ENCODE measurements around the gene UGT1A8.

UGT1A8 gene

DNA sequence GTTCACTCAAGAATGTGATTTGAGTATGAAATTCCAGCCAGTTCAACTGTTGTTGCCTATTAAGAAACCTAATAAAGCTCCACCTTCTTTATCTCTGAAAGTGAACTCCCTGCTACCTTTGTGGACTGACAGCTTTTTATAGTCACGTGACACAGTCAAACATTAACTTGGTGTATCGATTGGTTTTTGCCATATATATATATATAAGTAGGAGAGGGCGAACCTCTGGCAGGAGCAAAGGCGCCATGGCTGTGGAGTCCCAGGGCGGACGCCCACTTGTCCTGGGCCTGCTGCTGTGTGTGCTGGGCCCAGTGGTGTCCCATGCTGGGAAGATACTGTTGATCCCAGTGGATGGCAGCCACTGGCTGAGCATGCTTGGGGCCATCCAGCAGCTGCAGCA lies 142.6 kb downstream of the UGT1A8 start, which contains the start of gene UGT1A1:
Gene UGT1A1, plus strand, starts transcription at position 228 of the 400 bp plus-strand sequence. Its CDS starts 18 bp downstream, at position 246.
- in situ Hi-C loops (cut with MboI; ENCODE audit: low sequenced_read_pairs) = no loop called here

DNA sequence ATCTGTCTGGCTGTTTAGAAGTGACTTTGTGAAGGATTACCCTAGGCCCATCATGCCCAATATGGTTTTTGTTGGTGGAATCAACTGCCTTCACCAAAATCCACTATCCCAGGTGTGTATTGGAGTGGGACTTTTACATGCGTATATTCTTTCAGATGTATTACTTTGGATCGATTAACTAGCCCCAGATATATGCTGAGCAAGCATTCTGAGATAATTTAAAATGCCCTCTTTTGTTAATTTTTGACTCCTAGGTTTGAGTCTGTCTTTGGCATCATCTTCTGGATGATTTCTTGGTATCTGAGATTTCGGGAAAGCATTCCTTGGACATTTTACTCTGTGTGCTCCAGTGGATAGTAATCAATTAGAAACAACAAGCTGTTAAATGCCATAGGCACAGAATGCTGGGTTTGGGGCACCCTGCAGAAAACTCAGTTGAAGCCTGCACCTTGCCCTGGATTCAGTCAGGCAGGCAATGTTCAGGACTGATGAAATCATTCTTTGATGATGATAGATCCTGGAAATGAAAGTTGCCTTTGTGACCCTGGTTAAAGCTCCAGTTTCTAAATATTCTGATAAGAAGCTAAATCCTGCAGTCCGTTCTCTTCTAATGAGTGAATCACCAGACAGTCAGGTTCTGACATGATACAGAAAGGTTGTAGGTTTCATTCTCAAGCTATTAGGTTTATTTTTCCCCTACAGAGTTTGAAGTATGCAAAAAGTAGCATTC lies 143.8 kb downstream of the UGT1A8 start:
- in situ Hi-C loops (cut with MboI; ENCODE audit: low sequenced_read_pairs) = no loop called here

DNA sequence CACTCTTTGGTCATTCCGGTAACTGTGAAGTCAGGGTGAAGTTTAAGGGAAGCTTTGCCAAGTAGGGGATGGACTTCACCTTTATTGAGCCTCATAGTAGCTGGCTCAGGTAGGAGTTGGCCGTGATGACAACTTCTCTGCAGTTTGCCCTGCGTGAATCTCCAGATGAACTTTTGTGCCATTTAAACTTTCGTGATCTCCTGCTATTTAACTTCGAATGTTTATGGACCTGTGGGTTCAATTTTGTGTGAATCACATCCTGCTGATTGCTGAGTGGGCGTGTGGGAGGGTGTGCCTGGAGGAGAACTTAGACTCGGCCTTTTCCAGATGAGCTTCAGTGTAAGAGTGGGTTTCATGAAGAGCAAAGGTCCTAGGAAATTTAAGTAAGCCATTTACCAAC lies 146.8 kb downstream of the UGT1A8 start:
- in situ Hi-C loops (cut with MboI; ENCODE audit: low sequenced_read_pairs) = no loop called here

DNA sequence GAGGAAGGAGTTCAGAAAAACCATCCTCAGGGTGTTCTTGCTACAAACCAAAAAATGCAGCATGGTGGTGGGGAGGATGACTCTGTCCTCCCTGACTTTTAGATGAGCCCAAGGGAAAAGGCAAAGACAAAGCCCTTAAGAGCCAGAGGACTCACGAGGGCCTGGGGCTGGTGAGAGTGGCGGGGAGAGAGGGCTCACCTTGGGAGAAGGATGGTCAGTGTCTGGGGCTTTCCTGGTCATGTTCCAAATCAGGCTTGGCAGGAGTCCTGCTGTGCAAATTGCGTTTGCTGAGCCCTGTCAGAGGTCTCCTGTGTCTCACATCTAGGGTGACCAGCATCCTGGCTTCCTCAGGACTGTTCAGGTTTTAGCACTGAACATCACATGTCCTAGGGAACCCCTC lies 147.3 kb downstream of the UGT1A8 start:
- in situ Hi-C loops (cut with MboI; ENCODE audit: low sequenced_read_pairs) = no loop called here

DNA sequence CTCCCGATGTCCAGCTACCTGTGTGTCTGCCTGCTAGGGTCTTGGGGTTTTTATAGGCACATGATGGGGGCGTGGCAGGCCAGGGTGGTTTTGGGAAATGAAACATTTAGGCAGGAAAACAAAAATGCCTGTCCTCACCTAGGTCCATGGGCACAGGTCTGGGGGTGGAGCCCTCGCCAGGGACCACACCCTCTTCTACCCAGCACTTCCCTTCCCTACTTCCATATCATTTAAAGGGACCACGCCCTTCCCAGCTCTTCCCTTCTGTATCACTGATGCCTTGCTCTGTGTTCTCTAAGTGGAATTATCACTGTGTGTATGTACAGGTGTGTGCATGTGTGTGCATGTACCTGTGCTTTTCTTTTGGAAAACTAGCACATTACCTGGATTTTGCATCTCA lies 149.0 kb downstream of the UGT1A8 start:
- in situ Hi-C loops (cut with MboI; ENCODE audit: low sequenced_read_pairs) = no loop called here

DNA sequence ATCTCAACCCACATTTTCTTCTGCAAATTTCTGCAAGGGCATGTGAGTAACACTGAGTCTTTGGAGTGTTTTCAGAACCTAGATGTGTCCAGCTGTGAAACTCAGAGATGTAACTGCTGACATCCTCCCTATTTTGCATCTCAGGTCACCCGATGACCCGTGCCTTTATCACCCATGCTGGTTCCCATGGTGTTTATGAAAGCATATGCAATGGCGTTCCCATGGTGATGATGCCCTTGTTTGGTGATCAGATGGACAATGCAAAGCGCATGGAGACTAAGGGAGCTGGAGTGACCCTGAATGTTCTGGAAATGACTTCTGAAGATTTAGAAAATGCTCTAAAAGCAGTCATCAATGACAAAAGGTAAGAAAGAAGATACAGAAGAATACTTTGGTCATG lies 150.6 kb downstream of the UGT1A8 start:
- in situ Hi-C loops (cut with MboI; ENCODE audit: low sequenced_read_pairs) = no loop called here

DNA sequence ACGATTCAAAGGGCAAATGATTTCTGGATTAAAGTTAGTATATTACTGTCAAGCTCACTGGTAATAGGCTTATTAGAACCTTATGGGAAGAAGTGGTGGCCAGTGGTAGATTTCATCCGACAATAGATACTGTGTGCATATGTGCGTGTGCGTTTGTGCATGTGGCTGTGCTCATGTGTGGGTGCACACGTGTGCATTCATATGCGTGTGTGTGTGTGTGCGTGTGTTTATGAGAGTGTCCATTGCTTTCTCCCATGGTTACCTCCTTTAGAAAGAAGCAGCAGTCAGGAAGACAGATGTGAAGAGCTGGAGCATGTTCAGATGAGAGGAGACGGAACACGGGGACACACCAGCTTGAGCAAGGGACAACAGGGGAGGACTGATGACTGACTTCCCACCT lies 151.8 kb downstream of the UGT1A8 start:
- in situ Hi-C loops (cut with MboI; ENCODE audit: low sequenced_read_pairs) = no loop called here

DNA sequence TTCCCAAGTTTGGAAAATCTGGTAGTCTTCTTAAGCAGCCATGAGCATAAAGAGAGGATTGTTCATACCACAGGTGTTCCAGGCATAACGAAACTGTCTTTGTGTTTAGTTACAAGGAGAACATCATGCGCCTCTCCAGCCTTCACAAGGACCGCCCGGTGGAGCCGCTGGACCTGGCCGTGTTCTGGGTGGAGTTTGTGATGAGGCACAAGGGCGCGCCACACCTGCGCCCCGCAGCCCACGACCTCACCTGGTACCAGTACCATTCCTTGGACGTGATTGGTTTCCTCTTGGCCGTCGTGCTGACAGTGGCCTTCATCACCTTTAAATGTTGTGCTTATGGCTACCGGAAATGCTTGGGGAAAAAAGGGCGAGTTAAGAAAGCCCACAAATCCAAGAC lies 154.7 kb downstream of the UGT1A8 start:
- in situ Hi-C loops (cut with MboI; ENCODE audit: low sequenced_read_pairs) = no loop called here

DNA sequence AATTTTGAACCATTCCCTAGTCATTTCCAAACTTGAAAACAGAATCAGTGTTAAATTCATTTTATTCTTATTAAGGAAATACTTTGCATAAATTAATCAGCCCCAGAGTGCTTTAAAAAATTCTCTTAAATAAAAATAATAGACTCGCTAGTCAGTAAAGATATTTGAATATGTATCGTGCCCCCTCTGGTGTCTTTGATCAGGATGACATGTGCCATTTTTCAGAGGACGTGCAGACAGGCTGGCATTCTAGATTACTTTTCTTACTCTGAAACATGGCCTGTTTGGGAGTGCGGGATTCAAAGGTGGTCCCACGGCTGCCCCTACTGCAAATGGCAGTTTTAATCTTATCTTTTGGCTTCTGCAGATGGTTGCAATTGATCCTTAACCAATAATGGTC lies 155.2 kb downstream of the UGT1A8 start:
- in situ Hi-C loops (cut with MboI; ENCODE audit: low sequenced_read_pairs) = no loop called here

DNA sequence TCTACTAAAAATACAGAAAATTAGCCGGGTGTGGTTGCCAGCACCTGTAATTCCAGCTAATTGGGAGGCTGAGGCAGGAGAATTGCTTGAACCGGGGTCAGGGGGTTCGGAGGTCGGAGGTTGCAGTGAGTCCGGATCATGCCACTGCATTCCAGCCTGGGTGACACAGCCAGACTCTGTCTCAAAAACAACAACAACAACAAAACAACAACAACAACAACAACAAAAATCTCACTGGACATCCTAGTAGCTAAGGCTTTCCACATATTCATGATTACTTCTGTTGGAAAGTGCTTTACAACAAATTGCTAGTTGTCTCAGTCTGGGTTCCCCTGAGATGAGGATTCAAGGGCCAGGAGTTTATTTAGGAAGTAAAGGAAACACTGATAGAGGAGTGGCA lies 156.4 kb downstream of the UGT1A8 start:
- in situ Hi-C loops (cut with MboI; ENCODE audit: low sequenced_read_pairs) = no loop called here

DNA sequence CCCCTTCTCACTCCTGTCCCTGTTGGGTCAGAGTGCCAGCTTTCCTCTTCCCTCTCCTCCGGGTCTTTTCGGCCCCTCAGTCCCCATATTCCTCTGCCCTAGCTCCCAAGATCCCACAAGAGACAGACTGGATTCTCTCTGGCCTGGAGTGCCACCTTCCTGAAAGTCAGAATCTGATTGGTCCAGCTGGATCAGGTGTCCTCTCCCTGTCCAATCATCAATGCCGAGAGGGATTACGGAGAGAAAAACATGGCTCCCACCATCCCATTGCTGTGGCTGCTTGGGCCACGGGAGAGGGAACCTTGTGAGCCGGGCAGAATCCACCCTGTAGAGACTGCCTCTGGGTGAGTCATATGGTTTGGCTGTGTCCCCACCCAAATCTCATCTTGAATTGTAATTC lies 158.0 kb downstream of the UGT1A8 start:
- in situ Hi-C loops (cut with MboI; ENCODE audit: low sequenced_read_pairs) = no loop called here

DNA sequence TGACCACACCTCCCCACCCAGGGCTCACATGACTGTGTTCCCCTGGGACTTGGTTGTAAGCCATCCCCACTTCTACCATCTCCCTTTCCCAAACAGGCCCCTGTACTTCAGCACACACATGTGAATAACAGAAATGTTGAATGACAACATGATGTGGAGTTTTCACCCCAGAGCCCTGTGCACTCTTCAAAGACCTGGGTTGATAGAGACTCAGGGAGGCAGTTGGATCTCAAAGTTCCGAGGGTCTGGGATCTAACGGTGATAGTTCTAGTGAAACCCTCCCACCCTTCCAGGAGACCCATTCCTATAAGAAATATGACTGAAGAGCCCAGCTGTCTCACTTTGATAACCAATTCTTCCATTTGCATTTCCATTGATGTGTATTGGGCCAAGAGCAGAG lies 160.6 kb downstream of the UGT1A8 start, which contains the start of gene MROH2A:
Gene MROH2A, plus strand, starts transcription at position 301 of the 400 bp plus-strand sequence. CDS start 1,029 bp downstream, outside the sequence.
- in situ Hi-C loops (cut with MboI; ENCODE audit: low sequenced_read_pairs) = no loop called here

DNA sequence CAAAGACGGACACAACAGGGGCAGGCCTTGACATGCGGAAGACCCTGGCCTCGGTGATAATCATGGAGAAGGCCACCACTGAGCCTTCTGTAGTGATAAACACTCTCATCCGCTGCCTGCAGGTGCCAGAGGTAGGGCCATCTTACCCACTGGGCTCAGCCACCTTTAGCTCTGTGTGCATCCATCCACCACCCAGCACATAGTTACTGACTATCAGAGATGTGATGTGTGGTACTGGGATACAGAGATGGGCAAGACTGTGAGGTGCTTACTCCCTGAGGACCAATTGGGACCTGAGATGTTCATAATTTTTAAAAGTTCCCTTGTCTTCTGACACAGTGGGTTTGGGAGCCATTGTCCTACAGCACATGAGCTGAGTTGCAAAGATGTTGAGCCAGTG lies 162.3 kb downstream of the UGT1A8 start:
- in situ Hi-C loops (cut with MboI; ENCODE audit: low sequenced_read_pairs) = no loop called here

DNA sequence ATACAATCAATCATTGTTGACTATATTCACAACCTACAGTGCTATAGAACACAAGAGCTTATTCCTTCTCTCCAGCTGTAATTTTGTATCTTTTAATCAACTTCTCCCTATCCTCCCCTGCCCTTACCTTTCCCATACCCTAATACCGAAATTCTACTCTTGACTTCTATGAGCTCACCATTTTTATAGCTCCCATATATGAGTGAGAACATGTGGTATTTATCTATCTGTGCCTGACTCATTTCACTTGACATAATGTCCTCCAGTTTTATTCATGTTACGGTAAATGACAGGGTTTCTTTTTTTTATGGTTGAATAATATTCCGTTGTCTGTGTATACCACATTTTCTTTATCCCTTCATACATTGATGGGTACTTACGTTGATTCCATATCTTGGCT lies 163.3 kb downstream of the UGT1A8 start:
- in situ Hi-C loops (cut with MboI; ENCODE audit: low sequenced_read_pairs) = no loop called here

DNA sequence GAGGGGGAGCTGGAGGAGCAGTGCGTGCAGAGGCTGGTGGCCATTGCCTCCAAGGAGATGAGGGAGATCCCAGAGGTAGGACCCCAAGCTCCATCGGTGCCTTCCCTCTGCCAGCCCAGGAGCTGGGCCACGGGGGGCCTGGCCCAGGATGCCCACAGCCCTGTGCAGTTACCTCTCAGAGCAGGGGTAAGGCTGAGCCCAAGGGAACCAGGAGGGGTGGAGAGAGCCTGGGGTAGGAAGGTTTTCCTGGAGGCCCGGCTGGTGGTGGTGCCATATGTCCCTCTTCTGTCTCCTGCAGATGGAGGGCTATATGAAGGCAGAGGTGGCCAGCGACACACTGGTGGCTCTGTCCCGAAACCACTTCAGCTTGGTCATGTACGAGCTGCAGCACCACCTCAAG lies 172.1 kb downstream of the UGT1A8 start:
- in situ Hi-C loops (cut with MboI; ENCODE audit: low sequenced_read_pairs) = no loop called here

DNA sequence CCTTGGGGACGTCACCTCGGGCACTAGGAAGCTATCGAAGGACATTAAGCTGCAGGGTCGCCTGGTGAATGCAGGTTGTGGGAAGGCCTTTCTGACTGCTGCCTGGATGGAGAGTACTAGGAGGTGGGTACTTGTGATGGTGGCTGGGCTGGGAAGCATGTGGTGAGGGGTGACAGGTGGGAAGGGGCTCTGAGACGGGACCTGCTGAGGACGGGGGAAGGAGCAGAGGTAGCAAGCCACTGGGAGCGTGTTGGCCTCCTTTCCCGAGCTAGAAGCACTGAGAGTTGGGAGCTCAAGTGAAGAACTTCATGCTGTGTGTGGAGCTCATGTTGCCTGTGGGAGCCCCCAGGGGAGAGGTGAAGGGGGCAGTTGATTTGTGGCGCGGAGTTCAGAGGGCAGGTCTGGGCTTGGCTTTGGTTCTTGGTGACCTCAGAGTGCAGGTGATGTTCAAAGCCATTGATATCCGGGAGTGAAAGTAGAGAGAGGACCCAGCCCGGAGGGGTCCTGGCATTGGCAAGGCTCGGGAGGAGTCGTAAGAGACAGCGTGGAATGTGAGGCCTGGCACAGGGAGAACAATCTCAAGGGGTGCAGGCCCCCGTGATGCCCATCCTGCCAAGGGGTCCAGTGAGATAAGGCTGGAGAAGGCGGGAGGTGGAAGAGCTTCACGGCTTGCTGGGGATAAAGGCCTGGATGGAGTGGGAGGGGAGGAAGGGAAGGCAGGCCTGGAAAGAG lies 173.9 kb downstream of the UGT1A8 start:
- in situ Hi-C loops (cut with MboI; ENCODE audit: low sequenced_read_pairs) = no loop called here

DNA sequence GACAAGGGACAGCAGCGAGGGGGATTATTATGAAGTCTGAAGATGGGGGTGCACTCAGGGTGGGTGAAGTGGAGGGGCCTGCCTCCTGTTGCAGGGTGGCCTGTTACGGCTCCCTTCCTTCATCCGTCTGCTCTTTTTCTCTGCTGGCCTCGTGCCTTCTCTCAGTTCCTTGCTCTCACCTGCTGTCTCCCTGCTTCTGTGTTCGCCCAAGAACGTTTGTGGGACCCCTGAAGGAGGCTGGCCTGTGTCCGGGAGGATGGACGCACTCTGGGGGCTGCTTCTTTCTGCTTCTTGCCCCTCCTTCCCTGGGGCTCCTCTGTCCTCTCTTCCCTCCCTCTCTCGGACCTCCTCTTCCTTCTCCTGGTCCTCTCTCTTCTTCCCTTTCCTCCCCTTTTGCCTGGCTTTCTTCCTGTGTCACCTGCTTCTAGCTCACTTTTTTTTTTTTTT lies 174.5 kb downstream of the UGT1A8 start:
- in situ Hi-C loops (cut with MboI; ENCODE audit: low sequenced_read_pairs) = no loop called here

DNA sequence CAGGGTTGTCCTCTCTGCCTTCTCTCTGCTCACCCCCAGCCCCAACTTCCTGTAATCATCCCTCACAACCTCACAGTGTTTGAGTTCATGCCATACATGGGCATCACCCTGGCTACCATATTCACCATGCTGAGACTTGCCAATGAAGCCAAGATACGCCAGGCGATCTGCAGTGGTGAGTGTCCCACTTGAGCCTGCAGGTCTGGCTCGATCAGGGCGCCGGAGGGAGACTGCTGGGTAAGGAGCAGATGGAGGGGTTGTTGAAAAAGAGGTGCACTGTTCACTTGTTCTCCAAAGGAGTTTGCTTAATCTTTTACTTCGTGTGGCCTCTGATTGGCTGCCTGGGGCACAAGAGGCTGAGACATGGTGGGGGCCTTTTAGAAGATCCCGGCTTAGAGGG lies 175.3 kb downstream of the UGT1A8 start:
- in situ Hi-C loops (cut with MboI; ENCODE audit: low sequenced_read_pairs) = no loop called here

DNA sequence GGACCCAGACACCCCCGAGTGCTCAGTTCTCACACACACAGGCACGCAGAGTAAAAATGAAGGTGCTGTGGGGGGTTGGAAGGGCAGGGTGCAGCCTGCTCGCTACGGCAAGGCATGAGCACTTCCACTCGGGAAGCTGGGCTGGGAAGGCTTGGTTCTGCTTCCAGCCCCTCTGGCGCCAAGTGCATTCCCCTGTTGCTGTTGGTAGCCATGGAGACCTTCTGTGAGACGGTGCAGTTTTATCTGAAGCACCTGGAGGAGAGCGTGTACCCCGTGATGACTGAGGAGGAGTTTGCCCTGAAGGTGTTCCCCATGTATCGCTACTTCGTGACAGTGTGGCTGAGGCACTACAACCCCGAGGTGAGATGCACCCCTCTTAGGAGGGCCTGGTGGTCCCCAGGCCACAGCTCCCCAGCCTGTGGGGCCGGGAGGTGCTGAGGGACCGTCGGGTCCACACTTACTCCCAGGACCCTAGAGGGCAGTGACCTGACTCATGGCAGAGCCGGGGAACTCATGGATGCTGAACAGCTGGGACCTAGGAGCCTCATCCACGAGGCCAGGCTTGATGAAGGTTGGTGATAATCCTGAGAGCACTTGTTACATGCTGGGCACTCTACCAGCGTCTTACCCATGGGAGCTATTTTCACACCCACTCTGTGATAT lies 176.2 kb downstream of the UGT1A8 start:
- in situ Hi-C loops (cut with MboI; ENCODE audit: low sequenced_read_pairs) = no loop called here

DNA sequence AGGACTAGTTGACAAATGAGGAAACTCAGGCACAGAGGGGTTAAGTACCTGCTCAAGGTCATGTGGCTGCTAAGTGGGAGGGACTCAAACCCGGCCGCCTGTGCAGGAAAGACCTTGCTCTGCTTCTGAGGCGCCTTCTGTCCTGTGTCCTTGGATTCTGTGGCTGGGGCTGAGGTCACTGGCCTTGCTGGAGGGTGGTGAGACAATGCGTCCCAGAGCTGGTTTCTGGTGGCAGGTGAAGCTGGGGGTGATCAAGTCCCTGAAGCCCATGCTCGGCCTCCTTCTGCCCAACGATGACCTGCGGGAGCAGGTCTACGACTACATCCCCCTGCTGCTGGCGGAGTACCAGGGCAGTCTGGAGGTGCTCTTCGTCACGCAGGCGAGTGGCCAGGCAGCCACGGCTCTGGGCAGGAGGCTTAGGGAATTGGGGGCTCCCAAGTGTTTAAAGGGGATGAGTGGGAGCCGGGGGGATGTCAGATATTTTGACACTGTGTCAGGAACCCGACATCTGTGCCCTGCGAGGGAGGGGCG lies 176.8 kb downstream of the UGT1A8 start:
- in situ Hi-C loops (cut with MboI; ENCODE audit: low sequenced_read_pairs) = no loop called here

DNA sequence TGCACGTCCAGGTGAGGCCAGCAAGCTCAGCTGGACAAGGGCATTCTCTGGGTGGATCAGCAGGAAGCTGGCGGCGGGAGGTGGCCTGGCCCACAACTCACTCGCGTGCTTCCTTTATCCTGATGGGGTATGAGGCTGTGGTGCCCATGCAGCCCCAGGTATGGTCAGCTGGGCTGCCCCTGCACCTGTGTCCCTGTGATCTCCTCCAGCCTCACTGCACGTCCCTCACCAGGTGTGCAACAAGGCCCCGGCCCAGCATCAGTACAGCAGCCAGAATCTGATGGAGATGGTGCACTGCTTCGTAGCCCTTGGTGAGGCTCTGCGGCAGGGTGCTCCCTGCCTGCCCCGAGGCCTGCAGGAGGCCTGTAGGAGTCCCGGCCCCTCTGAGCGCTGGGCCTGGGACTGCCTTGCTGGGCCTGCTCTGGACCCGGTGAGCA lies 178.3 kb downstream of the UGT1A8 start:
- in situ Hi-C loops (cut with MboI; ENCODE audit: low sequenced_read_pairs) = no loop called here

Data from HL-60/S4 (cell line).